ENCODE data around the gene EGR4.
A peak's percentile ranks its signal among the peaks of the same experiment; 100 is the strongest.

Gene EGR4

DNA sequence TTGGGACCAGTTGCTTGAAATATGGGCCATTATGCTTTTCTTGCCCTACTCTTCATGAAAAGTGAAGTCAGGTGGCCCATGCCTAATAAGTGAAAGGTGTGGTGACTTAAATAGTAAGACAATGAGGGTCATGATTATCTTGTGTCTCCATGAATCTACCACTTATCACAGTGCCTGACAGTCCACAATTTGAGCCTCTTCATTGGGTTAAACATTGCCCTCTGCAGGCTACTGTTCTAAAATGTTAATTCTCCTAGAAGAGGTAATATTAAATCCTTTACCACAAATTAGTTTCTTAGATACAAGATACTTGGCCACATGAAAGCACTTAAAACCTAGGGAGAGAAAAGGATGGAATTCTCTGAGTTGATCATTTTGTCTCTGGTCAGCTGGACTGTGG lies 4.0 kb downstream of the EGR4 start:
- DNase-seq = no peak

DNA sequence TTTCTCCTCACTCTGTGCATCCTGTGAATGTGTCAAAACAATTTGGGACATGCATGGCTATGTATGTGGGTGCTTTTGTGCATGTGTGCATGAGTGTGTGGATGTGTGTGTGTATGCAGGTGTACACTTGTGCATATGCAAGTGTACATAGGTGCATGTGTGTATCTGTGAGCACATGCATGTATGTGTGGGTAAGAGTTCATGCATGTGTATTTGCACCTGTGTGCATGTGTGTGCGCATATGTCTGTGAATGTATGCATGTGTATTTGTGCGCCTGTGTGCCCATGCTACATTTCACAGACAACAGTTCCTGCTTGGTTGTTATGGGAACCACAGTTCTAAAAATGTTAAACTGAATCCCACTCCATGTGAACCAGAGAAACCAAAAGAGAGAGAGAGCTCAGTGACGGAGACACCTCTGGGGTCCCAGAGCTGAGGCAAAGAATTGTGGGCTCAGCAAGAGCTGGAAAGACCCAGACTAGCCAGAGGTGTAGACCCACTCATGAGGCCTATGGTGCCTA lies 7.2 kb downstream of the EGR4 start:
- no peak for DNase-seq

DNA sequence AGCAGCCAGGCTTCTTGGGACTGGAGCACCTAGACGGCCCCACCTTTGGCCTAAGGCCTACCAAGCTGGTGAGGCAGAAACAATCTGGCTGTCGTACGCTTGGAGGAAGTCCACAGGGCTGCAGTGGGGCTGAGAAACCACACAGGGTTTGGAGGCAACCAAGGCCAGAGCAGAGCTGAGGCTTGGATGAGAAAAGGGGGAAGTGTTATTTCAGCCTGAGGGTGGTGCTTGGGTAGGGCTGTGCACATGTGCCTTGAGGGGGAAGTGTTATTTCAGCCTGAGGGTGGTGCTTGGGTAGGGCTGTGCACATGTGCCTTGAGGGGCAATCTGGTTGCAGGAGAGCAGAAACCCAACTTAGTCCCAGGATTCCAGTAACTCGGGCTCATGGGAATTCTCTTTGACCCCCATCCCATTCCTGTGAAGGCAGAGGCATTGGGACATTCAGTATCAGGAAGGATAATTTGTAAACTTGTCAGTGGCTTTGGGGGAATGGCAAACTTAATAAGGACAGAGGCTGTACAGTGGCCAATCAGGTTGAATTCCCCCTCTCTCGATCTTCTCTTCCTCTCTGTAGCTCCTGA lies 8.1 kb downstream of the EGR4 start:
- DNase-seq = peak; percentile 5

DNA sequence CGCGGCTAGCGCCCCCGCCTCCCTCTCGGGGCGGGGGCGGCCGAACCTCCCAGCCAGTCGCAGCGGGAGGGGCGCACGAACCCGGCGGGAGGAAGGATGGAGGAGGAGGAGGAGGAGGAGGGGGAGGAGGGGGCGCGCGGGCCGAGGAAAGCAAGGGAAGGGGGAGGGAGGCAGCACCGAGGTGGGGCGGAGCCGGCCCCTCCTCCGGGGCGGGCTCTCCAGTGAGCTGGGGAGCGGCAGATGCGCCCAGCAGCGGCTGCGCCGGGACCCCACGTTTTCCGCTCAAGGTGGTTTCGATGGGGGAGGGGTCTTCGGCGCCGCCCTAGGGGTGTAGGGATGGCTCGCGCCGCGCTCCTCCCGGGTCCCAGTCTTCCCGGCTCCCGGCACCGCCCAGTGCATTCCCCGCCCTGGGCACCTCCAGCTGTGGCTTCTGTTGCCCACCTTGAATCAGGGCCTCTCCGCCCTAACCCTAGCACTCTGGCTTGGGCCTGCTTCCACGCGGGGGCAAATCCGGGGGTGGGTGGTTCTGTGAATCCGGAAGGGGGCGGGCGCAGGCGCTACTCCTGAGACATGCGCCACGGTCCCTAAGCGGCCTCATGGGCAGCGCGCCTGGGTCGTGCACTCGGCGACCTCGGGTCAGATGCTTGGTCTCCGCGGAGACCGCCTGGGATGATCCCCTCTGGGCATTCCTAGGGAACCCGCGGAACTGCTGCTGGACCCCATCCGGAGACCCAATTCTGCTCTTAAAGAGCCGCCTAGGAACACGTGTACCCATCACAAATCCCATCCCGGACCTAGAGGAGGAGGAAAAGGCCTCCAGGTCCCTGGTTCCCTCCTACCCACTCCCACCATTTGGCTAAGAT lies 8.8 kb downstream of the EGR4 start, which contains the start of gene FBXO41:
TSS of gene FBXO41 (minus strand) at position 183 of the 863 bp plus-strand sequence. CDS start 14,848 bp downstream, outside the sequence.
- DNase-seq = no peak

DNA sequence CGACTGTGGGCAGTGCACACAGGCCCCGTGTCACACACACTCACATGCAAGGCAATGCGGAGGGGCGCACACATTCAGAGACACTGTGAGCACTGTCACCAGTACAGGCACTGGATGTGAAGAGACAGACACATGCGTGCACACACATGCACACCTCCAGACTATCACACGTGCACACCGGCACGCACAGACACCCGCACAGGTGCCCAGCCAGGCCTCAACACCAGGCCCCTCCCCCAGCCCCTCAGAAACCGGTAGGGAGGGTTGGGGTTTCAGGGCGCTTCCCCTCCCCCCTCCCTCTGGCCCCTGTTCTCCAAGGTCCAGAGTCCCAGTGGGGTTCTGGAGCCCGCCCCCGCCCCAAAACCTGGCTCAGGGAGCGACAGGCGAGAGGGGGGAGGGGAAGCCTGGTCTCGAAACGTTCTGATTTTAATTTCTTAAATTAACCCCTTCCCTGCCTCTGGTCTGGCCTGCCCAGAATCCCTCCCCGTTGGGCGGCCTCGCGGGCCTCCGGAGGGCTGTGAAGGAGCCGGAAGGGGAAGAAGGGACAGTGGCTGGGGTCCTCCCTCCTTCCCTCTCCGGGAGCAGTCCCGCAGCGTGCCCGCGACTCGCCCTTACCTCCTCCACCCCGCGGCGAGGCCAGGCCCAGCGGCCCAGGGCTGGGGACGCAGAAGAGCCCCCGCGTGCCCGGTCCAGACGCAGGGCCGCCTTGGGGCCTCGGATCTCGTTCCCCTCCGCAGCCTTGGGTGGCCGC lies 9.6 kb downstream of the EGR4 start:
- DNase-seq = no peak

DNA sequence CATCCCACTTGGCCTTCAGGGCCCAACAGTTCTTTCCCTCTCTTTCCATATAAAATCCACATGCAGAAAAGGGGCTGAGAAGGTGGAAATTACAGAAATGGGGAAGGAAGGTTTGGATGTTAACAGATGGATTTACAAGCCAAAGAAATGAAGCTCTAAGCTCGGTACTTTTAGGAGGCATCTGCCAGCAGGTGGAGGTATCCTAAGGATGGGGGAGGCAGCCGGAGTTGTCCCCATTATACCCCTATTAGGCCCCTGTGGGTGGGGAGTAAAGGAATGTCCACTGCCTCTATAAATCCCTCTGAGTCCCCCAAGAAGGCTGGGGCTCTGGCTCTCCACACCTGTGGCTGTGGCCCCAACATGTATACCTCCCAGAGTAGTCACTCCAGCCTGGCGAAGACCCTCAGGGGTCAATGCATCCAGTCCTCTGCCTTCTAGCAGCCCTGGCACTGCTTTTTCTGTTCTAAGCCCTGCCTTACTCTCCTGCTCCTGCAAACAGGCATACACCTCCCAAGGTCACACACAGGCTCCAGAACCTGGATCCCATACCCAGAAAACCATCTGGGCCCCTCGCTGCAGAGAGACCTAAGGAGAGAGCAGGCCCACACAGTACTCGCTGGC lies 10.3 kb downstream of the EGR4 start:
- no peak for DNase-seq

DNA sequence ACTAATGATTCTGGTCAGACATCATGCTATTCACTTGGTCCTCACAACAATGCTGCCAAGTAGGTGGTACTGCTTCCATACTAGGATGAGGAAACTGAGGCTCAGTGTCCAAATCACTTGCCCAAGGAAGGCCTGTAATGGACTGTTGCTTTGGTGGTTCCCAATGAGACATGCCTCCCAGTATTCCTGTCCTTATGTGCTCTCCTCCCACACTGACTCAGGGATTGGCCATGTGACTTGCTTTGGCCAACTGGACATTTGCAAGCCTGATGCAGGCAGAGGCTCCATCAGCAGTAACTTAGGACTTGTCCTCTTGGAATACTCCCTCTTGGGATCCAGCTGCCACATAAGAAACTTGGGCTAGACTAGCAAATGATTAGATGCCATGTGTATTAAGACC lies 12.1 kb downstream of the EGR4 start:
- no peak for DNase-seq

DNA sequence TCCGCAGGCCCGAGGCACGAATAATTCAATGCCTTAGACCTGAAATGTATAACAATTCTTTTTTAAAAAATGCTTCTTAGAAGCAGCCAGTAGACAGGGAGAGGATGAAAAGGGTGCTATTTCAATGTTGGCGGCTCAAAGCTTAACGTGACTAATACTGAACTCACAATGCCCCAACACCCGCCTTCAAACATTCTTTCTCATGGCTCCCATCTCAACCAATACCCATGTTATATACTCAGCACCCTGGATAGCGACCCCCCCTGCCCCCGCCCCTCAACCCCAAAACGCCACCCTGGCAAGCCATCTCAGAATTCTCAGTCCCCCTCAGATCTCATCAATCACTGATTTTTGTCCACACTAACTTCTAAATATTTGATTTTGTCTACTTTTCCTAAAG lies 13.5 kb downstream of the EGR4 start:
- DNase-seq = no peak

DNA sequence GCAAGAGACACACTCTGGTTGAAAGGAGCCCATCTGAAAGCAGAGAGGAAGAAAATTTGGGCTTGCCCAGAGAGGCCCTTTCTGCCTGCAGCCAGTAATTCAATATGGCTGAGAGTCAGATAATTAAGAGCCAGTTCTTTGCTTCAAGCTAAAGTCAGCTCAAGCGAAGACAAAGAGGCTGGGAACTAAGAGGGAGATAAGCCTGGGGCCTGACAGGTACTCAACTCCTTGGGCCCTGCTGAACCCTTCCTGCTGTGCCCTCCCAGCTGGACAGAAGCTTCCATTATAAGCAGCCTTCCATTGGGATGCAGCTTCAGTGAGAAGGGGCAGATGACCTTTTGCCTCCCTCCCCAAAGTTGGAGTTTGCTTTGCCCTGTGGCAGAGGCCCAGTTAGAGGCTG lies 21.1 kb downstream of the EGR4 start:
- DNase-seq = no peak

DNA sequence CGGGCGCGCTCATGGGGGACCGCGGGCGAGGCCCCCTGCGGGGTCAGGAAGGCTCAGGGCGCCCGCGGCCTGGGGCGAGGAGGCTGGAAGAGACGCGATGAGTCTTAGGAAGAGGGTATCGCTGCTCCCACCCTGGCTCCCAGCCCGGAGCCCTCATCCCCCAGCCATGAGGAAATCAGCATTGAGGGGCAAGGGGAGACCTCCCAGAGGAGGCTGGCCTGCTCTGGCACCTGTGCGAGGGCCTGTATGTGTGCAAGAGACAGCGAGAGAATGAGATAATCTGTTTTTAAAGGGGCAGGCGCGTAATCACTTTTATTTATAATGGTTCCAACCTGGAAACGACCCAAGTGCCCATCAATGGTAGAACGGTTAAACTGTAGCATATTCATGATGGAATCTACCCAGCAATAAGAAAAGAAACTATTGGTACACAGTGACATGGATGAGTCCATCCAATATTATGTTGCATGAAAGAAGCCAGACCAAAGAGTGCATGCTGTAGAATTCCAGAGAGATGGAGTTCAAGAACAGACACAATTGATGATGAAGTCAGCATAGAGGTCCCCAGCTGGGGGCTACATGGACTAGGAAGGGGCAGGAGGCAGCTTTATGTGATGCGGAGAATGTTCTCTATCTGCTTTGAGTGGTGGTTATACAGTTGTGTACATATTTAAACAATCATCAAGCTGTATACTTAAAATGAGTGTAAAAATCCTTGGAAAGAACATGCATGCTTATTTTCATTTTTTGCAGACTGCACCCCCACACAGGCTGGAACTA lies 23.5 kb downstream of the EGR4 start:
- no peak for DNase-seq

DNA sequence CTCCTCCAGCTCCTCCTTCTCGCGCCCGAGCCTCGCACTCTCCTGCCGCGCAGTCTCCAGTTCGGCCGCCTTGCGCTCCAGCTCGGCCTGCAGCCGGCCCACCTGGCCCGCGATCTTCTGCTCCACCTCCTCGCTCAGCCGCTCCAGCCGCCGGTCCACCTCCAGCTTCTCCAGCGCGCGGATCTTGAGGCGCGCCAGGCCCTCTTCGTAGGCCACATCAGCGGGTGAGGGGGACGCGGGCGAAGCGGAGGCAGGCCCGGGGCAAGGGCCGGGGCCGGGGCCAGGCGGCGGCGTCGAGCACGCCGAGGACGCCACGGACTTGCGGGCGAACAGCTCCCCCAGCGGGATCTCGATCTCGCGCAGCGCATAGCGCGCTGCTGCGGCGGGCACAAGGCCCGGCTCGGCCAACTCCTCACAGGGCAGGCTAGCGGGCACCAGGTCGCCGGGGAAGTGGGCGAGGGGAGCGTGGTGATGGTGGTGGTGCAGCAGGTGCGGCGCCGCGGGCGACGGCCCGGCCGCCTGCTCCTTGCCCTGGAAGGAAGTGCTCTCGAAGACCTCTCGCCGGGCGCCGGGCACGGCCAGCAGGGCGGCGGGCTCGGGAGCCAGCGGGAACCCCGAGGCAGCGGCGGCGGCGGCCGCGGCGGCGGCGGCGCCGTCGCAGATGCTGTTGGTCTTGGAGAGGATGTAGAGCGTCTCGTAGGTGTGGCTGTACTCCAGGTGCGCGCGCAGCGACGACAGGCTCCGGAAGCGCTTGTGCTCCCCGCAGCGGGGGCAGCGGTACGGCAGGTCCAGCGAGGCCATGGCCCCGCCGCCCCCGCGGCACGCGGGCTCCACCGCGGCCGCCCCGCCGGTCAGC lies 24.3 kb downstream of the EGR4 start:
- DNase-seq = no peak

DNA sequence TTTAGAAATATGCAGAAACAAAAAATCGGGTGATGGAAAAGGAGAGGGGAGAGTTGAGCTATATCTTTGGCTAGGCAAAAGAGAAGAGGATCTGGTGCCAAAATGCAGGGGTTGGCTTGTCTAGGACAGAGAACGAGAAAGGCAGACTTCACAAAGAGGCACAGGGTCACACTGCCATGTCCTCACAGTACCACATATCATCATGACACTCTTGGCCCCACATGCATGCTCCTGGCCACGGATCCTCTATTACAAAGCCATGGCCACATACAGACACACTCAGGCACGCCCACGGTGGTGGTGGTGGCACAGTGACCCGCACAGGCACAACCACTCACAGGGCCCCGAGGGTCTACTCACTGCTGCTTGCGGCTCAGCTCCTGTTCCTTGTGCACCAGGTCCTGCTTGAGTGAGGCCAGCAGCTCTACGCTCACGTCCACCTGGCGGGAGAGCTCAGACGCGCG lies 24.9 kb downstream of the EGR4 start:
- no peak for DNase-seq

DNA sequence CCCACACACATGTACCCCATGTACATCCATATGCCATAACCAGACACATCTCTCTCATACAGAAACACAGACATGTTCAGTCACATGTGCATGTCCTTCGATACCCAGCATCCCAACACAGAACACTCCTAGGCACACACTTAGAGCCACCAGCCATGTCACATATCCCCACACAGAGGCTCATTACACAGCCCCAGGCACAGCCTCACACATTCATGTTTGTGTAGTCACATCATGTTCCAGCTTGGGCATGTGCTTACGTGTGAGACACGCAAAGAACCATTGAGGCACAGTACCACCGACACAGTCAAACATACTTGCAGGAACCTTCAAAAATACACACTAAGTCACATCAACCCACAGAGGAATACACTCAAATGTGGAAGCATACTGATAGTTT lies 26.3 kb downstream of the EGR4 start:
- no peak for DNase-seq

DNA sequence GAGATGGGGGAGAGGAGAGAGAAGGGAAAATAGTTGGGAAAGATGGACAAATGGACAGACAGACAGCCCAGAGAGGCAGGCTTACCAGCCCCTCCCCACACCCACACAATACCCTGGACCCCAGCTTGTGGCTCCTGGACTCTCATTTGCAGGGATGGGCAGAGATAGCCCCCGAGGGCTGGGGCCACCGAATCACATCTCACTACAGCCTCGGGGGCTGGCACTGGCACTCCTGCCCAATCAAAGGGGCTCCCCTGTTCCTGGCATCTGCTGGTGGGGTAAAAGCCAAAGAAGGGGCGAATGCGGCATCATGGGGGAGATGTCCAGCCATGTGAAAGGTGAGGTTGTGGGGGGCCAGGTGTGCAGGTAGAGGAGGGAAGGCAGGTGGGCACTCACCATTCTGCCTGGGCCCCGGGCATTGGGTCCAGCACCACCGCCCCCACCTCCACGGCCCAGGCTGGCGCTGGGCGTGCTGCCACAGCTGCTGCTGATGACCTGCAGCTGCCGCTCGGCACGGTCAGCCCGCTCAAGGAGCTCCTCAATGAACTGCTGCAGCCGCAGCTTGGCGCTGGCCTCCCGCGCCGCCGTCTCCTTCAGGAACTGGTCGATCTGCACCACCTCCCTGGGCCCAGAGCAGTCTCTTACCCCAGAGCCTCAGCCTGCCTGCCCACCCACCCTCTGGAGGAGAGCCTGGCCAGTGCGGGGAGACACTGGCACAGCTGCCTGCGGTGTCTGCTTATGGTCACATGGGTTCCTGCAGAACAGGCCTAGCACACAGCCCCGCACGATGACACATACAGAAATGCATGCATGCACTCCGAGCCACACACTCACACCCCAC lies 27.1 kb downstream of the EGR4 start:
- no peak for DNase-seq

DNA sequence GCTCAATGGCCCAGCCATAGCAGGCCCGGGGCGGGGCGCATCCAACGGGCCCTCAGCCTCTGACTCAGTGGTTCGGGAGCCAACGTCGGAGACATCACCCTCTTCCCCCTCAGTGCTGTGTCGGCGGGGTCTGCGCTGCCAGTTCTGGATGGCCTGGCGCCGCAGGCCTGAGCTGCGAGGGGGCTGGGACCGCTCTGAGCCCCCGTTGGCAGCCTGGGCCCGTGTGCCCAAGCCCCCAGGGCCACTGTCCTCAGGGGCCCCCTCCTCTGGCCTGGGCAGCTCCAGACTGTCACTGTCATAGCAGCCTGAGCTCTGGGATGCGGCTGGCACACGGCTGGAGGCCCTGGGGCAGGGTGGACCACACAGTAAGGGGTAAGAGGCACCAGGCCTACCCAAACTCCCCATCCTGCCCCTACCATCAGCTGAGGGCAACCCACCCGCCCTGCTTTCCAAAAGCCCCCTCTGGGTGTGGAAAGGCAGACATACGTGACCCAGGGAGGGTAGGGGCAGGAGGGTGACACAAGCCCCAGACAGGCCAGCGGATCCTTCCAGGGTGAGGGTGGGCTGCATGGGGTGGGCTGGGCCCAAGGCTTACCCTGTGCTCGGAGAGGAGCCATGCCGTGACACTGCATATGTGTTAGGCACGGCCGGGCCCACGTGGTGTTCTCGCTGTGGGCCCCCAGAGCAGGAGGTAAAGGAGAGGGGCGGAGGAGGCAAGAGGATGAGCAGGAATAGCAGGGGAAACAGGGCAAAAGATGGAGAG lies 27.9 kb downstream of the EGR4 start:
- no peak for DNase-seq

DNA sequence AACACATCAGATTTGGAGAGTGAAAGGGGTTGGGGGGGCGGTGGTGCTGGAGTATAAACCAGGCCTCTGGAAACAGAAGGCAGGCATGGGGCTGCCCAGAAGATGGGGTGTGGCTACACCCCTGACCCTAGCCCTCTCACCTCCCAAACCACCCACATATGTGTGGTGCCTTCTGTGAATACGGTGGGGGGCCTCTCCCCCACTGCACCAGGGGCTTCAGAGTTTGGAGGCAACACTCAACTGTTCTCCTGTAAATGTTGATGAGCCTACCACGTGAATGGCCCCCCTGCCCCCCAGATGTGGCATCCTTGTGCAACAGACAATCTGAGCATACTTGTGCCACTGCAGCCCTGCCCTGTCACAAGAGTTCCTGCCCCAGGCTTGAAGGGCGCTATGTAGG lies 28.6 kb downstream of the EGR4 start:
- no peak for DNase-seq

DNA sequence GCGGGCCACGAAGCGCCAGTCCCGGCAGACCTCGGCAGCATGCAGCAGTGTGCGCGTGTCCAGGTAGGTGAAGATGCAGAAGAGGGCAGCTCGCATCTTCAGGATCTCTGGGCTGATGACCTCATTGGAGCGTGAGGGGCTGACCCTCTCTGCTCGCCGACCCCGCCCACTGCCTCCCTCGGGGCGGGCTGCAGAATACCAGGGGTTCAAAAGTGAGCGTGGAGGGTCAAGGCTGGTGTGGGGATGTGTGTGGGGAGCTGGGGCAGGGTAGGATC lies 29.1 kb downstream of the EGR4 start:
- DNase-seq = no peak

DNA sequence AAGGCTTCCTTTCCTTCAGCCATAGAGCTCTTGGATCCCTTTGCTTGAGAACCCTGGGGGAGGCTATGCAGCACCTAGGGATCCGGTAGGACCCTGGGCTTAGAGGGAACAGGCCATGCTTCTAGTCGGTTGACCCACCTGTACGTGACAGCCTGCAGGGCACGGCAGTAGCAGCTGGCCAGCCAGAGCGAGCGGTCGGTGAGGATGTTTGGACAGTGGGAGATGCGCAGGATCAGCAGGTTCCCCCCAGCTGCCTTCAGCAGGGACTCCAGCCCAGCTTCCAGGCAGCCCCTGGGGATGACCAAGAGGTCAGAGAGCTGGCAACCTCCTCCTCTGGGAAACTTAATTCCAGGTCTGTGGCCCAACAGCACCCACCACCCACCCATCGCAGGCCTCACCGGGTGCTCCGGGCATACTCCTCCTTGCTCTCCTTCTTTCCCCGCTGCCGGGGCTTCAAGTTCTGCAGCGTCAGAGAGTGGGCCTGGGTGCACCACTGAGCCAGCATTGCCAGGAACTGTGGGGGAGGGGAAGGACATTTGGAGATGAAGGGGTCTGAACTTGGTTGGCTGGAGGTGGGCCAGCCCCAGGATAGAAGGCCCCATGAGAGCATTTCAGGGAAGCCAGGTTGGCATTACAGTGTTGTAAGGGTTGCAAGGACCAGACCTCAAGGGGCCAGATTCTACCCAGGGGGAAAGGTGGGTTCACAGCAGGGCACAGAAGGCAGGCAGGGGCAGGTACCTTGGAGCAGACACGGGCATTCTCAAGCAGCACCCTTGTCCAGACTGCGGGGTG lies 29.6 kb downstream of the EGR4 start:
- DNase-seq = no peak
